Measurements from ENCODE around the gene RAPGEF4.

Gene RAPGEF4

DNA sequence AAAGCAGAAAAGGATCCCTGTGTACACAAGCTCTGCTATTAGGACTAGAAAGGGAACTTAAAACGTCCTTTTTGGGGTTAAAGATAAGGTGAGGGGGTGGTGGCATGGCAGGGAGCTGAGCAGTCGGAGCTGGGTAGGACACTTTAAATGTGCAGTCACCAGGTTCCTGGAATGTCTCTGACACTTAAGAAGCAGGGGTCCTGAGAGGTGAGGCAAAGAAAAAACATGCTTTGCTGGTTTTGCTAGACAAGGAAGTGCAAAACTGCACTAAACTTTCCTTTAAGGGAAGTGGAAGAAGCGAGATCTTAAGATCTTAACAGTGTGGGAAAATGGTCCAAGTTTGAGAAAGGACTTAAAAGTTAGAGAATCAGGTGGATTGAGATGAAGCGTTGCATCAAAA, 240.5 kb downstream of the RAPGEF4 start:
- DNase-seq = no peak

DNA sequence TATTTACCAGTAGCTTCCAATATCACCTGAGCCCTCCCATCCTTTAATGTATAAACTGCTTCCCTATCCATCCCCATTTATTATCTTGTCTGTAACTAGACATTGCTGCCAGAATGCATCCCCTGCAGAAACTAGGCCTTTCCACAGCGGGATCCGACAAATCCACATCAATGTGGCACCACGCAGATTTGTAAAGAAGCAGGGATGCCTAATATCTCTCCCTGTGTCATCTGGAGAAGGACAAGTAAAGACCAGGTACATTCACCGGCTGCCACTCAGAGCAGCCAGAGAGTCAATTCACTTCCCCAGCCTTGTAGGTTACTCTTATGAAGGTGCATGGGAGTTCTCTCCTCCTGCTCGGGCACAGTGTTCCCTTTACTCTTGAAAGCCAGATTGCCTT, 241.2 kb downstream of the RAPGEF4 start:
- no peak for DNase-seq

DNA sequence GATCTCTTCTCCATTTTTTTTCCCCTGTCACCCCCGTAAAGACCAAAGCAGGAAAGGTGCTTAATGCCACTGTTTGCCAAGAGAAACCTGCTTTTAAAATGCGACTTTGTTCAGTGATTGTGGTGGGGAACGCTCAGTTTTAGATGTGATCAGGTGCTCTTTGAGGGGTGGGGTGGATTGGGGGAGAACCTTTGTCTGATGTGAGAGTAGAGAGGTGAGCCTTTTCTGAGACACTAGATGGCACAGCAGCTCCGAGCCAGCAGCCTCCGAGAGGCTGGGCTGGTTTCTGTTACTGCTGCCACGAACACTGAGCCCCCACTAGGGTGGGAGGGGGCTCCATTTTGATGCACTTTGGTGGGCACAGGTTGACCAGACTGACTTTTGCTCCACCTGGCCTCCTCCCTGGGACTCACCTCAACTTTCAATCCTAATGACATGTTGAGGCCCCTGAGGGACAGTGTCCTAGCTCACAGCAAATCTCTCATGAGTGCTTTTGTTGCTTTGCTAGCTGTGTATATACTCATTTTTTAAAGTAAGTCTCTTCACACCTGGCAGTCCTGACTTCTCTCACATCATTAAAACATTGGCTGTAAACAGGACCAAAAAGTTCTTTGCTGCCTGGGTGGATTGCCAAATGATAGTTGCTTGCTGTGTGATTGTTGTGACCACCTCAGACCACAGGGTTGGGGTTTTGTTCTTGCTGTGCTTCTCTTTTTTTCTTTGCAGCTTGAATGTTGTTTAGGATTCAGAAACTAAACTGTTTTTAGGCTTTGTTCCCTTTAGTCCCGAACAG, 241.8 kb downstream of the RAPGEF4 start:
- no peak for DNase-seq

DNA sequence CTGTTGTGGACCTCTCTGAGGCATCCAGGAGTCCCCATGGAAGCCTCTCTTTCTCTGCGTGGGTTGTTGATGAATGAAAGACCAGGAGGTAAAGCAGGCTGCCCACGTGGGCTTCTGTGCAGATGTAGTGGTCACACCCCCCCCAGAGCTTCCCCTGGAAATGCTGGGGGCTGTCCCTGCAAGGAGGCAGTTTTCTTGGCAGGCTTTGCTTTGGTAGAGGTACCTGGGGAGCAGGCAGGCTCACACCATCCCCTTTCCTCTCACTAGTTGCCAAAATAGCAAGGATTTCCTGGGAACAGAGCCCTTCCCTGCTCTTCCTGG, 242.4 kb downstream of the RAPGEF4 start:
- no peak for DNase-seq

DNA sequence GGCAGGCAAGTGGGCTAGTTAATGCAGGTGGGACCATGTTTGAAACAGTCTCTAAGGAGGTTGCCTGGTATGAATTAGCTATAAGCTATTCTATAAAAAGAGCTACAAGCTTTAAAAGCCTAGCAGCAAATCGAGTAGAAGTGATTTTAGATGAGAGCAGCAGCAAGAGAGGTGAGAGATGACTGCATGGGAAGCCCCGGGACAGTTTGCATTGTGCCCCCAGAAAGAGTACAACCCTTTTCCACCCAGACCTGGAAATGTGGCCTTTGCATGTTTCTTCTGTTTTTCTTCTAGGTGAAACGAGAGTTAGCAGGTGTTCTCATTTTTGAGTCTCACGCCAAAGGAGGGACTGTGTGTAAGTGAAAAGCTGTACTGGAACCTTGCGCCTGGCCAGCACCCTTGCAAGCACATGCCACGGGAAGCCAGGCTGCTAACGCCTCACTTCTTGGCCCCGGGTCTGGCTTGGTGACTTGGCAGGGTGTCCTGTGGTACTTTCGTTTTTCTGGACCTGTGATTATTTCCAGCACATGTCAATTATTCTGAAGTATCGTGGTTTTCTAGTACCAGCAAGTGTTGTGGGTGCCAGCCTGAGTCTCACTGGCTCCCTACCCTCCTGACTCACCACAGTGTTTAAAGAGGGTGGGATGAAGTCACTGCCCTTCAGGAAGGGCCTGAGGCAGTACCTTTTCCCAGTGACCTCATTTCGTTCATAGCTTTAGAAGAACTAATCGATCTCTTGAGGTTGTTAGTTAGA, 249.7 kb downstream of the RAPGEF4 start:
- no peak for DNase-seq

DNA sequence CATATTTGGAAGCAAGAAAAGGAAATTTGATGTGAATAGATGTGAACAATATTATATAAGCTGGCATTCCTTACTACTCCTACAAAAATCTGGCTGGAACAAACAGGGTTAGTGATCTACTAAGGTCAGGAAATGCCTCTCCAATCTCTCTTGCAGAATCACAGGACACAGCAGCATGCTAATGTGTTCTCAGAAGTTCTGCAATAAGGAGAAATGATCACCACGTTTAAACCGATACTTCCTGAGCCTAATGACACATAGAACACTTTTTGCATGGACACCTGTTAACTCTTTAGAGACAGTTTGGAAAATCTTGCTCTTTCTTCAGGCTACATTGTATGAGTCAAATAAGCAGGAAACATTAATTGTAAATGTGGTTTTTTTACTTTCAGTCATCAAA, 250.4 kb downstream of the RAPGEF4 start:
- no peak for DNase-seq

DNA sequence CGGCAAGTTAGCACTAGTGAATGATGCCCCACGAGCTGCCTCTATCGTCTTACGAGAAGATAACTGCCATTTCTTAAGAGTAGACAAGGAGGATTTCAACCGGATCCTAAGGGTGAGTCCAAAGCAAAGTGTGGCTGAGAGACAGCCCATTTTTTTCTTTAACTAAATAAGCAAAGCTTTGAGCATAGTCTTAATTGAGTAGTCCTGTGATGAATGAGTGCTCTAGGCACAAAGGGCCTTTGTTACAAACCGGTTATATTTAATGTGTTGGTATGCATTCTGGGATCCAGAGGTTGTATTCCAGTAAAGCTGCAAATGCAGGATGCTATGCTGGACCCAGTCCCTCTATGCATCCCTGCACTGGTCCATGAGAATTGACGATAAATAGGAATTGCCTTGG, 253.1 kb downstream of the RAPGEF4 start:
- DNase-seq = no peak

DNA sequence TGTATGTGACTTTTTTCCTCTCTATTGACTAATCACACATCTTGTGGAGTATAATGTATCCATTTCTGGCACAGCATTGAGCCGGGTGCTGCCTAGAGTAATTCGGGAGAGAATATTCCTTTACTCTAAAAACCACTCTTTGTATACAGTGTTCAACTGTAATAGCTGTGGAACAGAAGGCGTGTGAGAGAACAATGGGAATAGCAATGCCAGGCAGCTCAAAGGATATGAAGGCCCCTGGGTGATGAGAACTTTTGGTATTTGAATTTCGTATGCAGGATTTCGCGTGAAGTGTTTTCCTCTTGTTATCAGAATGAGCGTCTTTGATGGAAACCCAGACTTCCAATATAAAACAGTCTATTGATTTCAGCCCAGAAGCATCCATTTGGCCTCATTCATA, 255.4 kb downstream of the RAPGEF4 start:
- DNase-seq = no peak

DNA sequence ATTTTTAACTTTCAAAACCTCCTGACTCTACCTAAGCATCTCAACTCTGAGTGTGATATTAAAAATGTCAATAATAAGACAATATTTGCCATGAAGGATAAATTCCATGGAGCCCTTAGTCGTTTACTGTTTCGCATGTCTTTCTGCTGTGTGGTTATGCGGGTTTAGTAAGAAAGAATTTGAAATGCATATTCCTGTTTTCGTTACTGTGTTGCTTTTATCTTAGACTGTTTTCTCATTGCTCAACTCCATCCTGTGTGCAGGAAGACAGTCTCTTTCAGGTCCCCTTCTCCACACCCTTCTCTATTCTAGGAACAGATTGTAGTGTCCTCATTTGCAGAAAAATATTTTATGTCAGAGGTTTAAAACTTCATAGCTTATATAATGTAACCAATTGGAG, 257.5 kb downstream of the RAPGEF4 start:
- DNase-seq = no peak

DNA sequence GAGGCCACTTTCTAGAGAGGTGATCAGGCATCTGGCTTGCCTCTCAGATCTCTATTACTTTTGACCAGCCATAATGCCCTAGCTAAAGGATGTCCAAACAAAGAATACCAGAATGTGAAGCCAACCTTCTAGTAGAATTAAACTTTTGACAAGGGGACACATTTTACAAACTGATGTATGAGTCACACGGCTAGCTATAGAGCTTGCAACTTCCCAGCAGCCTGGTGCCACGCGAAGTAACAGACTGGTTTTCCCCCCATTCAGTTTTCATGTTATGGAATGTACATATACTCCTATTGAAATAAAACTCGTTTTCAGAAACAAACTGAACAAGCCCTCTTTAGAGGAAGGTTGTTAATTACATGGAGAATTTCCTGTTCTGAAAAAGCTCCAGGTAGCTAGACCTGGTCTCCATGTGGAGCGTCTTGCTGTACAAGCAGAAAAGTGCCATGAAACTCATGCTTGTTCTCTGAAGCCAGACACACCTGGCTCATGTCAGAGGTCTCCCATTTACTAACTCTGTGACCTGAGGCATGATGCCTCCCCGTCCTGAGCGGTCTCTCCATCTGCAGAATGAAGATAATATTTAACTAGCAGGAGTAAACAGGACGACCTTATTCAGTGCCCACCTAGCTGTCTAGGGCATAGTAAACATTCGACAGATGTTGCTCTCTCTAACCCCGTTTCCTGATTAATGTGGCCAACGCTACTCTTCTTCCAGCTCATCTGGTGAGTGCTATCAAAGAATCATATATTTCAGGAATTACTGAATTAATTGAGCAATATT, 258.5 kb downstream of the RAPGEF4 start:
- no peak for DNase-seq

DNA sequence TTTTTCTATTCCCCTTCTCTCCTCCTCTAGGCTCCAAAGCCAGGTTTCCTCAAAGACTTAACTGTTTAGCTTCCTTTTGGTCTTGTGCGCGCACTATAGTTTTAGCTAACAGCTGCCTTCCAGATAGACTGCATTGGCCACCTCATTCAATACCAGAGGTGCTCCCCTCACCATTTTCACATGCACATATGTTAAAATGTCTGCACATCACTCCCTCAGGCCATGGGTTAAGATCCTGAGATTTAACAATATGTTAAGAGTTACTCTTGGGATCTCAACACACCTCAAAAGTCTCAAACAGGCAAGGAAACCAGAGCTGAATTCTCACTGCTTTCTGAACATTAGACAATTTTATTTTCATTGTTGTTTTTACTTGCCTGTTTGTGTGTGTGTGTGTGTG, 259.2 kb downstream of the RAPGEF4 start:
- DNase-seq = no peak

DNA sequence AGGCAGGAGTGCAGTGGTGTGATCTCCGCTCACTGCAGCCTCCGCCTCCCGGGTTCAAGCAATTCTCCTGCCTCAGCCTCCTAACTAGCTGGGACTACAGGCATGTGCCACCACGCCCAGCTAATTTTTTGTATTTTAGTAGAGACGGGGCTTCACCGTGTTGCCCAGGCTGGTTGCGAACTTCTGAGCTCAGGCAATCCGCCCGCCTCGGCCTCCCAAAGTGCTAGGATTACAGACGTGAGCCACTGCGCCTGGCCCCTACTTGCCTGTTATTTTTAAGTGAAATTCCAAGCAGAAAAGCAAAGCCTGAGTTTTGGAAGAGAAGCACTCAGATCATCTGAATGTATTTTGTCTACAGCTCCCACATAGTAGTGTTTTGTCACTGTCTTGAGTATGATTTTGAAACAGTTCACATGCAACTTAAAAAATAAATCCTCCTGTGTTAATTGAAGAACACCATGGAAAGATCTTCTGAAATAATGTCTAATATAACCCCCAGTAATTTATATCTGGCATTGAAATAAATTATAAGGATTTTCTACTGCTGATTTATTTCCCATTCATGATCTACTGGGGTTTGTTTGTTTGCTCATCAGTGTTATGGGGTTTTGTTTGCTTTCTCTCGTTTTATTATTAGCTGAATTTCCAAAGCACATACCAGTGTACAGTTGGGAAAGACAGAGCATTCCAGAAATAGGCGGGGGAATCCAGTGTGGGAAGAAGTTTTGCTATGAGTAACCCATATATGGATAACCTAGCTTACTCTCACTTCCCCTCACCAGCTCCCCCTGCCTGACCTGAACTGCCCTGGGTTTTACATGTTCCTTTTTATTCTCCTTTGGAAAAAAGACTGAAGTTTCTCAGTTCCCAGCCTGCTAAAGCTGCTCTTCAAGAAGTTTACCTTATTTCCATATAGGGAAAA, 259.9 kb downstream of the RAPGEF4 start:
- no peak for DNase-seq

DNA sequence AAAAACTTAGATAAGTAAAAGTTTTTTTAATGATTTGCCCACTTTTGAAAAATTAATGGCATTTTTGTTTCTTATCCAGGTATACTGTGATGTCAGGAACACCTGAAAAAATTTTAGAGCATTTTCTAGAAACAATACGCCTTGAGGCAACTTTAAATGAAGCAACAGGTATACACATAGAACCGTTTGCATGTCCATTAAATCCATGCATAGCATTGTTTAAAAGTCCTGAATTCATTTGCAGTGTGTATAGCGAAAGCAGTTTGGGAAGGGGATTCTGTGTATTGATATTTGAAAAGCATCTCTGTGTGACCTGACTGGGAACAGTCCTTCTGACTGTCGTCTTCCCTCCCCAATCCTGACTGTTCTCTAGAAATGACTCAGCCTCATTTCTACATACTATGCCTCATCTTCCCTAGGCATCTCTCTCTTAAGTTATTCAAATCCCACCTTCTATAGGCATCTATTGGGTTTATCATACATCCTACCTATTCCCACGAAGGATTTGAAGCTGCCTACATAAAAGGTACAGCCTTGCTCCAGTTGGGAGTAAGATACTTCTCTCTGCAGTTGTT, 260.8 kb downstream of the RAPGEF4 start:
- no peak for DNase-seq

DNA sequence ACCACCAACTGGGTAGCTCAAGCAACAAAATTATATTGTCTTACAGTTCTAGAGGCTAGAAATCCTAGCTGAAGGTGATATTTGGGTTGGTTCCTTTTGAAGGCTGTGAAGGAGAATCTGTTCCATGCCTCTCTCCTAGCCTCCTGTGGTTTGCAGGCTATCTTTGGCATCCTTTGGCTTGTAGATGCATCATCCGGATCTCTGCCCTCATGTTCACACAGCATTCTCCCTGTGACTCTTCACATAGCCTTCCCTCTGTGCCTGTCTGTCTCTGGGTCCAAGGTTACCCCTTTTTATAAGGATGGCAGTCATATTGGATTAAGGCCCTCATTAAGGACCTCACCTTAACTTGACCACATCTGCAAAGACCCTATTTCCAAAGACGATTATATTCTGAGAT, 261.4 kb downstream of the RAPGEF4 start:
- no peak for DNase-seq

DNA sequence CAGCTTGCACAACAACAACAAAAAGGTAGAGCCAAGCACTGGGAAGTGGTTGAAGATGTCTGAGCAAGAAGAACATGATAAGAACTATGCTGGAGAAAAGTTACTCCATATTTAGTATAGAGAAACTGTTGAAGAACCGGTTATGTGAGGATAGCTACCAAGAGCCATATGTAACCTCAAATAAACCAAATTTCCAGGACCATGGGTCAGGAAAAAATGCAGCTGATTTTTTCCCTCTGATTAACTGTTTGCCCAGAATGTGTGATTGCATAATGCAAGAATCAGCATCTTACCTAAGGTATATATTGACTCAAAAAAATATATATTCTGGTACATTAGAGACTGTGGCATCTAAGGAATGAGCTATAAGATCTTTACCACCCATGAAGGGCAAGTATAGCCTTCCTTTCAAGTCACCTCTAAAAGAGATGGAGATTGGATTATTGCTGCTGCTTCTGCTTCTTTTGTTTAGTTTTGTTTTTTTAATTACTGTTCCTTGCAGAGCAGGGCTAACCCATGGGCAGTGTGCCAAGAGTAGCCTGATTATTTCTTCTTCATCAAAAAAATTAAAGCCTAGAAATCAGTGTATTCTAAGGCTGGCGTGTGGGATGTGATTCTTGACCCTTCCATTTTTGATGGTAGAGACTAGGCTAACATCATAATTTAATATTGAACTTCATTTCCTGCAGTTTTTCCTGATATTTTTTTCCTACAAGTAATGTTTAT, 263.1 kb downstream of the RAPGEF4 start:
- DNase-seq = no peak

DNA sequence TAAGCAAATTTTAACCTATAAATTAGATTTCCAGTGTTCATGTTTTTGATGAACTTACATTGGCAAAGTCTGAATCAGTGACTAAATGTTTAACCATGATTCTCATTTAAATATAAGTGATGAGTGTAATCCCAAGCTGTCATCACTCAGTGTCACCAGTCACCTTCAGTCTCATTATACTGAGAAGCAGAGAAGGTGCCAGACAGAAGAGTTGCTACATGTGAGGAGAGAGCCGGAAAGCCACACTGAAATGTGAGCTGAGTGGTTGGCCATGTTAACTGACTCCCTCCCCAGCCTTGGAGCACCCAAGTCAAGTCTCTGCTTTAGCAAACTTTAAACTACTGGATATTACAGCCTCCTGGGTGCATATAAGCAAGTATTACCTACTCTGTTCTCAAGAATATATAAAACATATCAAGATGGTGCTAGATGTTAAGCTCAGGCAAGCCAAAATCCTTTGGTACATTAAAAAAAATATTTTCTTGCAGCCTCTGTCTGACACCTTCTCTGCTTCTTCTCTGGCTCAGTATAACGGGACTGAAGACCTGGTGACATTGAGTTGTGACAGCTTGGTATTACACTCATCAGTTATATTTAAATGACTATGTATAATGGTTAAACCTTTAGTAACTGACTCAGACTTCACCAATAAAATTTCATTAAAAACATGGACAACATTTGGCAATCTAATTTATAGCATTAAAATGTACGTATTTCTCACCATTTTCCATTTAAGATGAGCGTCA, 264.2 kb downstream of the RAPGEF4 start:
- no peak for DNase-seq

DNA sequence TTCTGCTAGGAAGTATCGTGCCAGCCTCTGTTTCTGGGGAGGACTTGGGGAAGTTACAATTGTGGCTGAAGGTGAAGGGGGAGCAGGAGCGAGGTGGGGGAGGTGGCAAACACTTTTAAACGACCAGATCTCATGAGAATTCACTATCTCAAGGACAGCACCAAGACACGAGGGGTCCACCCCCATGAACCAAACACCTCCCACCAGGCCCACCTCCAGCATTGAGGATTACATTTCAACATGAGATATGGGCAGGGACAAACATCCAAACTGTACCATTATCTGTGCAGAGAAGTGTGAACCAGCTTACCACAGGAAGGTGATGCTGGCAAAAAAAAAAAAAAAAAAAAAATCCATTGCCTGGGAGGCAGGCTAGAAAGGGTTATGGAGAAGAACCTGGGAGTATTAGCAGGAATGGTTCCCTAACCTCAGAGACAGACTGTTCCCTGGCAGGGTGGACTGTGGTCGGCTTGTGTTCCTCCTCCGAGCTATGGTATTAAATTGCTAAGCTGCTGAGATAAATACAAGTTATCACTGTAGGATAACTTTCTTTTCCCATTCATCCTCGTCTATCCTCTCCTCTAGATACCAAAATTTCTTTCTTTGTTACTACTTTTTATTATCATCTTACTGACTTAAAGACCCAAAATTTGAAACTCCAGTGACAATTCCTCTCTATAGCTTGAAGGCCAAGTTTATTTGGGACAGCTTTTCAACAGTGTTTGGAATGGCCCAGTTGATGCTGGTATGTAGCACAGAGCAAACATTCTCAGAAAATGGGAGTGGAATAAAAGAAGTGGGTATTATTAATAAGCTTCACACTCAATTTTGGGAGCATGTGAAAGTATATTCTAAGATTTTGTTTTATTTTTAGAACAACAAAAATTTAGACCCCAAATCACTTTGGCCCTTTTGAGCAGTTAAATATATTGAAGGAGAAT, 266.3 kb downstream of the RAPGEF4 start:
- DNase-seq = no peak

DNA sequence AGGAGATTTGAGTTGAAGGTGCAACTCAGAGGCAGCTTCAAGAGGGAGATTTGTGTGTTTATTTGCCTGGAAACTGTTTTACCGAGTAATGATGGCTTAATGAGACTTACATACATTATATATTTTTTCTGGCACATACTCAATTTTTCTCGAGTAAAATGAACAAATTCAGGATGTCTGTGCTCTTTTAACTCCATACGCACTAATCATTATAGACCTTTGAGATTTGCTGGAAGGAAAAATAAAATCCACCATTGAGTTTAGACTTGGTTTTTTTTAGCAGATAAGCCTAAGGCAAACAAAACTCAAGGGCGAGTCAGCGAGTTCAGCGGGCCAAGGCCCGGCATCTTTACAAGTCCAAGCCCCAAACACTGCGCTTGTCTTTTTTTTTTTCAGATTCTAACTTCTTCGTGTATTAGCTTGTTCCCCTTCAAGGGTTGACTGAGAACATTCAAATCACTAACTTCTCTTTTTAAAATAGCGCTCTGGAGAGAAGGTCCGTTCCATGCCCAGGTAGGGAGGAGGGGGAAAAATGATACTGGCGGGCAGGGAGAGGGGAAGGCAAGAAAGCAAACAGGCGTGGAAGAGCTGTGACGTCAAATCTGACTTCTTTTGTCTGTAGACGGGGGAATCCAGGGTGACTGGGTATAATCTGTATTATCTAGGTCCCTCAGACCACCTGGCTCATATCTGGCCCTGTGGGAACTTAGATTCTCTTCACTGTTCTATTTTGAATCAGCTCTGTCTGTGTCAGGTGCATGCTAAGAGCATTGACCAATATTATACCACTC, 267.3 kb downstream of the RAPGEF4 start:
- DNase-seq = no peak

DNA sequence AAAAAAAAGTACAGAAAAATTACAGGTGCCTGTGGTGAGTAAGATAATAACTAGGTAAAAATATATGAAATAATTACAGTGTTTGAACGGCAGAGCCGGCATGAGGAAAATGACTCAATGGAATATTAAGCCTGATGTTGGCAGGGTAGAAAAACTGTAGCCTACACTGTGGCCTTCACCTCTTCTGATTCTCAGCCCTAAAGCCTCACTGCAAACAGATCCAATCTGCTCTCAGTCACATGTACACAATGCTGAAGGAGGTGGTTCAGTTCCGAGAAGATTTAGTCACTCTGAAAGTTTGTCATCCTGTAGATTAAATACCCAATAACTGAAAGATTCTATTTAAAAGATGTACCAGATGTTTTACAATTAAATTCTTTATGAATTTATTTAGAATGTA, 273.1 kb downstream of the RAPGEF4 start:
- no peak for DNase-seq

Data from CD4-positive, alpha-beta T cell treated with Interleukin-17A for 4 hours (primary cell).